Jurkat, Clone E6-1 (cell line): ENCODE results near the gene SPAG5. TPM values are rescaled to one million over a fixed set of nuclear protein-coding genes. Genes with fewer than 3 reads are reported as not detected.

Experiments used
- DNase-seq: peaks from one replicate; pipeline ENCODE4 v3.0.0-alpha.2; 2011; ENCODE audit warnings: low read depth, low spot score
- H3K4me3 ChIP-seq: 2 replicates; pipeline ENCODE4 v1.5.1; 2011; ENCODE audit warnings: mild to moderate bottlenecking, low read length, control low read depth, moderate library complexity
- polyA plus RNA-seq: library from polyadenylated mRNA; unstranded; fragments of >200 nt; gene quantifications from one replicate; pipeline ENCODE4 v1.2.1, GENCODE V29; 2012; ENCODE audit warnings: missing spikeins; ENCODE audit not compliant: insufficient read length, insufficient read depth

SPAG5 gene
- 308 TPM for polyA plus RNA-seq

- peak within 1 kb of the TSS; percentile 92 for H3K4me3 ChIP-seq
- DNase-seq = peak; percentile 93
Observed at GRCh38 chr17:28598799-28599310, at the start of gene SPAG5. Gene SPAG5 (minus strand): TSS chr17:28599025. CDS start chr17:28598946, 79 bp downstream.

- no peak for DNase-seq
- no peak overlapping the region; the same call in none of the 2 replicates for H3K4me3 ChIP-seq
Observed at GRCh38 chr17:28646039-28646754, 47.4 kb upstream of the SPAG5 start.

GRCh38 chr17:28645576-28645939, 46.7 kb upstream of the SPAG5 start:
- DNase-seq = no peak
- H3K4me3 ChIP-seq = peak overlapping the region; percentile 77

- peak within 1 kb of the TSS; percentile 97 for H3K4me3 ChIP-seq
- peak; percentile 89 for DNase-seq
Observed at GRCh38 chr17:28644787-28645575, 46.2 kb upstream of the SPAG5 start, which contains the start of gene BLTP2. Gene BLTP2 (minus strand): TSS chr17:28645158. CDS start chr17:28645056, 102 bp downstream.

- DNase-seq = peak; percentile 42
Observed at GRCh38 chr17:28643983-28644786, 45.4 kb upstream of the SPAG5 start.

GRCh38 chr17:28641579-28641978, 42.8 kb upstream of the SPAG5 start:
- no peak for DNase-seq

More at GRCh38 chr17:28643983-28644786, 45.4 kb upstream of the SPAG5 start:
- peak overlapping the region; percentile 97 for H3K4me3 ChIP-seq

GRCh38 chr17:28635506-28635905, 36.7 kb upstream of the SPAG5 start:
- no peak for DNase-seq
- no peak overlapping the region for H3K4me3 ChIP-seq

More at GRCh38 chr17:28641579-28641978, 42.8 kb upstream of the SPAG5 start:
- no peak overlapping the region for H3K4me3 ChIP-seq

- no peak for DNase-seq
- H3K4me3 ChIP-seq = no peak overlapping the region
Observed at GRCh38 chr17:28634206-28634865, 35.5 kb upstream of the SPAG5 start.

GRCh38 chr17:28626818-28627217, 28.0 kb upstream of the SPAG5 start:
- no peak overlapping the region for H3K4me3 ChIP-seq
- DNase-seq = no peak

- DNase-seq = no peak
- no peak overlapping the region for H3K4me3 ChIP-seq
Observed at GRCh38 chr17:28624148-28624547, 25.3 kb upstream of the SPAG5 start.

GRCh38 chr17:28623696-28624095, 24.9 kb upstream of the SPAG5 start:
- DNase-seq = no peak
- H3K4me3 ChIP-seq = no peak overlapping the region

- no peak overlapping the region for H3K4me3 ChIP-seq
- DNase-seq = no peak
Observed at GRCh38 chr17:28622186-28622585, 23.4 kb upstream of the SPAG5 start.

- no peak for DNase-seq
- no peak overlapping the region for H3K4me3 ChIP-seq
Observed at GRCh38 chr17:28620010-28620409, 21.2 kb upstream of the SPAG5 start.

GRCh38 chr17:28618464-28618863, 19.6 kb upstream of the SPAG5 start:
- no peak overlapping the region for H3K4me3 ChIP-seq
- no peak for DNase-seq

GRCh38 chr17:28616281-28616680, 17.5 kb upstream of the SPAG5 start:
- DNase-seq = no peak
- no peak overlapping the region for H3K4me3 ChIP-seq

- DNase-seq = no peak
- no peak overlapping the region for H3K4me3 ChIP-seq
Observed at GRCh38 chr17:28615260-28615940, 16.6 kb upstream of the SPAG5 start.

GRCh38 chr17:28613931-28614381, 15.1 kb upstream of the SPAG5 start, which contains the start of gene RSKR:
Gene RSKR (minus strand): TSS chr17:28614185. CDS start chr17:28614161, 24 bp downstream.
- no peak within 1 kb of the TSS for H3K4me3 ChIP-seq
- no peak for DNase-seq
